IPS DF 6.9 (cell line): ENCODE data around the gene AZGP1.

Experiments used
- DNase-seq: peaks from one replicate; pipeline ENCODE4 v3.0.0-alpha.2; 2013; ENCODE audit warnings: low read depth, low spot score
- H3K27ac ChIP-seq: one replicate; pipeline ENCODE4 v1.5.1; 2013; ENCODE audit warnings: low read length, control low read depth
- H3K27me3 ChIP-seq: 2 replicates; pipeline ENCODE4 v1.6.1; 2013; ENCODE audit warnings: mild to moderate bottlenecking, low read length; ENCODE audit not compliant: control insufficient read depth, insufficient read depth
- H3K36me3 ChIP-seq: 2 replicates; pipeline ENCODE4 v1.6.1; 2013; ENCODE audit warnings: low read length; ENCODE audit not compliant: control insufficient read depth, insufficient read depth
- H3K4me1 ChIP-seq: 2 replicates; pipeline ENCODE4 v1.6.1; 2013; ENCODE audit warnings: low read length; ENCODE audit not compliant: control insufficient read depth, insufficient read depth
- H3K4me3 ChIP-seq: 2 replicates; pipeline ENCODE4 v1.5.1; 2013; ENCODE audit warnings: mild to moderate bottlenecking, low read length
- H3K9me3 ChIP-seq: 2 replicates; pipeline ENCODE4 v1.6.1; 2013; ENCODE audit warnings: low read length, inconsistent platforms; ENCODE audit not compliant: control insufficient read depth, insufficient read depth
- WGBS: extraction: QIAGEN DNeasy Blood & Tissue Kit; methylation state at CpG from one replicate; pipeline ENCODE4 v1.1.7; 2013; ENCODE audit warnings: mixed read lengths, missing lambda C conversion rate; ENCODE audit not compliant: insufficient read length, insufficient coverage; 5-methylcytosine and 5-hydroxymethylcytosine counted together

AZGP1 gene

DNA sequence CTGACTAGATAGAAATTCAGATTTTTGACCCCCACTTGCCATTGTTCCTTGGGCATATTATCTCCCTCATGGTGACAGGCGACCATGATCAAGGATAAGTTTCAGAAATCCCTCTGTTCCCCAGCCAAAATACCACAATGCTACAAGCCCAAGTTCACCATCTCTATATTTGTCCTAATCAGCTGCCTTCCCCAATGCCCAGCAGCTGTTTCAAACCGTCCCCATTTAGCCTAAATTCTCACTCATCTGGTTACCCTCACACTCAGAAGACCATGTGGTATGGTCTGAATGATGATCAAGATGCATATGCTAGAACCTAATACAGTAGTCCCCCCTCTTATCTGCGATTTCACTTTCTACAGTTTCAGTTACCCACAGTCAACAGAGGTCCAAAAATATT lies 45.5 kb downstream of the AZGP1 start:
- Histone ChIP-seq H3K4me1 (peaks cover 3% of the 10 kb centered on the region; the same call in 1 of the 2 replicates), H3K36me3 (no peaks in the 10 kb centered on the region), H3K27me3 (no peaks in the 10 kb centered on the region), H3K4me3 (no peak overlapping the region), H3K9me3 (no peaks in the 10 kb centered on the region), H3K27ac (no peak overlapping the region)
- no CpG with 5 or more reads among the region's 3 CpGs for WGBS
- no peak for DNase-seq

DNA sequence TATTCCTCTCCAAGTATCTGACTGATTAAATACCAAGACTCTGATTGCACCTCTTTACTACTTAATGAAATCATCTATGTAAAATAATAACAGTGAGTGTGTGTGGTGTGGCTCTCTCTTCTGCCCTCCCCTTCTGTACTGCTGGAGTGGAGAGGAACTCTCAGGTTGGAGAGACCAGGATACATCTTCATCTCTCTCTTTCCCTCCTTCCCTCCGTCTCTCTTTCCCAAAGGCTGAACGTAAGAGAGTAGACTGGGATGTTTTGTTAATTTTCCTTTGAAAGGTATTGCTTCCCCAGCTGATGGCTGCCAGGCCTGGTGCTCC lies 46.1 kb downstream of the AZGP1 start:
- no peak overlapping the region for H3K27ac ChIP-seq
- H3K27me3 ChIP-seq: no peaks in the 10 kb centered on the region
- H3K36me3 ChIP-seq: no peaks in the 10 kb centered on the region
- no CpG with 5 or more reads among the region's 2 CpGs for WGBS
- no peak for DNase-seq
- H3K4me3 ChIP-seq: no peak overlapping the region; the same call in 1 of the 2 replicates
- no peaks in the 10 kb centered on the region for H3K9me3 ChIP-seq
- peaks cover 3% of the 10 kb centered on the region; the same call in 1 of the 2 replicates for H3K4me1 ChIP-seq

DNA sequence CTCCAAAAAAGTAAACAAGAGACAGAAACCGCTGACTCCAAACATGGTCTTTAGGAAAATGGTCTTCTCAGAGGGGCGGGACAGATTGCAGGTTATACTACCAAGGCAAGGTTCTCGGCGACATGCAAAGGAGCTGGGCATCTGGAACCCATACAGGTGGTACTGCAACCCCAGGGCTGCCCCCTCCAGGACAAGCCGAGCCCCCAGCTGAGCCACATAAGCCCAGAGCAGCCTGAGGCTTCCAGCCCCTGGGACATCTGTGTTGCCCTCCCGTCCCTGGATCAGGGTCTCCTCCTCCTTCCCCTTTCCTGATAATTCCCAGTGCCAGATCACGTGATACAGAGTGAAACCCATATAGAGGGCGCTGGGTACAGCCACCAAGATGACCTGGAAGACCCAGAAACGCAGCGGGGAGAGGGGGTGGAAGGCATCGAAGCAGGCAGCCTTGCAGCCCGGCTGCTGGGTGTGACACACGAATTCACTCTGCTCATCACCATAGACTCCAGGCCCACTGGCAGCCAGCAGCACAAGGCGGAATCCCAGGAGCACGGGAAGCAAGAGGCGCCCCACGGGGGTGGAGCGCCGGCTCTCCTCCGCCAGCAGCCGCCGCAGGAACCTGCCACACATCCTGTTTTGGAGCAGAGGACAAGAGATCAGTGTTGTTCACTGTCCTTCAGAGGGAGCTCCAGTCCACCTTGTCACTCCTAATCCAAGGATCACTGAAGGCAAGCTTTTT lies 46.7 kb downstream of the AZGP1 start, which contains the start of gene GJC3:
TSS of gene GJC3 (minus strand) at position 627 of the 736 bp plus-strand sequence. CDS start at position 627, 0 bp downstream.
- Histone ChIP-seq H3K27ac (no peak within 1 kb of the TSS), H3K4me1 (peaks cover 3% of the 10 kb centered on the region; the same call in 1 of the 2 replicates), H3K27me3 (no peaks in the 10 kb centered on the region), H3K4me3 (peak within 1 kb of the TSS; percentile 35; the same call in 1 of the 2 replicates), H3K9me3 (no peaks in the 10 kb centered on the region), H3K36me3 (no peaks in the 10 kb centered on the region)
- WGBS: no CpG with 5 or more reads among the region's 22 CpGs
- no peak for DNase-seq

DNA sequence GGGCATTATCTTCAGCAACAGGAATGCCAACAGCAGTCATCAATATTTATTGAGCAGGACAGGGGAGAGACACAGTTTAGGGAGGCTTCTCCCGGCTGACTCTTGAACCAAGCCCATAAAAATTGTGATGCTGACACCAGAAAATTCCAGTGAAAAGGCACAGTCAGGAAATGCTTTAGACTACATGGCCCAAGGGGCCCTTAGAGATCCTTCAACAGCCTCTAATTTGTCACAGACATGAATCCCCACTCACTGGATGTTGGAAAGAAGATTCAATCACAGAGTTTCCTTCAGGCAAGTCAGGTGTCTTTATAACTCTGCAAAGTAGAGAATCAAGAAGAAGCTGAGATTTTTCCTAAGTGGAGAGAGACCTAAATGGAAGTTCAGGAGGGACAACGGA lies 47.6 kb downstream of the AZGP1 start:
- Histone ChIP-seq H3K36me3 (no peaks in the 10 kb centered on the region), H3K4me3 (no peak overlapping the region), H3K4me1 (peaks cover 3% of the 10 kb centered on the region; the same call in 1 of the 2 replicates), H3K9me3 (no peaks in the 10 kb centered on the region), H3K27me3 (no peaks in the 10 kb centered on the region), H3K27ac (no peak overlapping the region)
- no peak for DNase-seq
- no CpG with 5 or more reads among the region's 2 CpGs for WGBS

DNA sequence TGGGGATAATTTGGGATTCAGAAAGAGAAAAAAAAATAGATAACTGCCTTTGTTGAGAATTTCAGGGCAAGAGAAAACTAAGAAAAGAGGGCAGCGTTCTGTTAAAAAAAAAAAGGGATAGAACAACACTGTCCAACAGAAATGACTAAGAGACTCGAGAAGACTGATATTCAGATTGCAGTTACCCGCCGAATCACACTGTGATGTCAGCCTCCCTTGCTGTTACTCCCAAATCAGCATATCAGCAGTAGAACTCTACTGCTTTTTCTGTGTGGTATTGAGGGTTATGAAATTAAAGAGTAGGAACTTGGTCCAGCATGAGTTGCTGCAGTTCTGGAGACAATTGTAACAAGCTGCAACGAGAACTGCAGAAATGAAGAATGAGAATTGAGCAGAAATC lies 48.3 kb downstream of the AZGP1 start:
- H3K27me3 ChIP-seq: no peaks in the 10 kb centered on the region
- no peaks in the 10 kb centered on the region for H3K9me3 ChIP-seq
- no peak for DNase-seq
- no CpG with 5 or more reads among the region's 5 CpGs for WGBS
- H3K36me3 ChIP-seq: no peaks in the 10 kb centered on the region
- peaks cover 3% of the 10 kb centered on the region; the same call in 1 of the 2 replicates for H3K4me1 ChIP-seq
- no peak overlapping the region for H3K4me3 ChIP-seq
- no peak overlapping the region for H3K27ac ChIP-seq

DNA sequence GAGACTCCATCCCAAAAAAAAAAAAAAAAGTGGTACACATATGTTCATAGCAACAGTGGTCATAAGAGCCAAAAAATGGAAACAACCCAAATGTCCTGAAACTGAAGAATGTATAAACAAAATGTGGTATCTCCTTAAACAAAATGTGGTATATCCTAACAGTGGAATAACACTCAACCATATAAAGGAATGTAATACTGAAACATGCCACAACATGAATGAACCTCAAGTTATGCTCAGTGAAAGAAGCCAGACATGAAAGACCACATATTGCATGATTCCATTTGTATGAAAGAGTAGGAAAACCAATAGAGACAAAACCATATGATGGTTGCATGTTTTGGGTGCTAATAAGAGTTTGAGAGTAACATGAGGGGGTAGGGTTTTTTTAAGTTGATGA lies 49.5 kb downstream of the AZGP1 start:
- Histone ChIP-seq H3K36me3 (no peaks in the 10 kb centered on the region), H3K27ac (no peak overlapping the region), H3K27me3 (no peaks in the 10 kb centered on the region), H3K4me3 (no peak overlapping the region), H3K4me1 (peaks cover 3% of the 10 kb centered on the region; the same call in 1 of the 2 replicates), H3K9me3 (no peaks in the 10 kb centered on the region)
- no peak for DNase-seq

DNA sequence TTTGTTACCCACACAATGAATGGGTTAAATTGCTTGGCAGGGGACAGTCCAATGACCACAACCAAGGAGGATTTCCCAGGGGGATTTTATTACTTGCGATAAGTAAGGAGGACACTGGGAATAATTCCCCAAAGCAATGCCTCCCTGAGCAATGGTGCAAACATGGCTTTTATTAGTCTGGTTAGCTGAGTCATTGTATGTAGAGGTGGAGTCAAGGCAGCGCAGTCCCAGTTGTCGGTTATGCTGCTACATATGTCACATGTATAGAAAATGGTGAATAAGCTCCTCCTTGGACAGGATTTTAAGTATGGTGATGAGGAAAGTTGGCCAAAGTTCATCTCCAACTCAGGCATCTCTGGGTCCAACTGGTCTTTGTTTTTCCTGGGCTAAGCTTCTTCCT lies 52.6 kb downstream of the AZGP1 start:
- no CpG with 5 or more reads among the region's 3 CpGs for WGBS
- no peak for DNase-seq
- Histone ChIP-seq H3K27ac (no peak overlapping the region), H3K36me3 (no peaks in the 10 kb centered on the region), H3K9me3 (no peaks in the 10 kb centered on the region), H3K4me1 (no peaks in the 10 kb centered on the region), H3K4me3 (no peak overlapping the region), H3K27me3 (no peaks in the 10 kb centered on the region)

DNA sequence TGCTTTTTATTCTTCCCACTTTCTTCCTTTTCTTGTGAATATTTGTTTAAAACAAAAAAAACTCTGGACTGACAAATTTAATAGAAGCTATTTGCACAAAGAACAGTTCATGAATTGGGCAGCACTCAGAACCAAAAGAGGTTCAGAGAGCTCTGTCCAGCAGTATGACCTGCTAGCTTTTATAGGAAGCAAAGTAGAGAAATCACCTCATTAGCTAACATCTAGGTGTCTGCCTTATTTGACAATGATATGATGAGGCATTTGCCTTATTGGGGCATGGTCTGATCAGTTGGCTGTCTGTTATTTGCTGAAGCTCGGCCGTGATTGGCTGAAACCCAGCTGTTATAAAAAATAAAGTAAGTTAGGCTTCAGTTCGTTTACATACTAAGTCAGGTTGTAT lies 55.7 kb downstream of the AZGP1 start:
- Histone ChIP-seq H3K27ac (no peak overlapping the region), H3K4me3 (no peak overlapping the region), H3K36me3 (no peaks in the 10 kb centered on the region; the same call in 1 of the 2 replicates), H3K9me3 (no peaks in the 10 kb centered on the region), H3K4me1 (no peaks in the 10 kb centered on the region), H3K27me3 (no peaks in the 10 kb centered on the region)
- WGBS: no CpG with 5 or more reads among the region's 3 CpGs
- DNase-seq: no peak

DNA sequence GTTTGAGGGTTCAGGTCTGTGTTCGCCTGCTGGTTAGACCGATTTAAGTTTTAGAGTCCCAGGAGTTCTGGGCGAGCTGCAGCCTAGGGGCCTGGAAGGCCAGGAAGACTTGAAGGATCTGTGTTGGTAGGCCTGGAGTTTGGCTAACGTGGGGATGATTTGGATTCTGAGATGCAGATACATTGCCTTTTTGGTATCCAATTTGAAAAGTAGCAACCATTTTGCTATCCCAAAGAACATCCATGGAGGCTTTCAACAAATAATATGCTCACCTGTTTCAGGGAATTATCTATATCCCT lies 56.1 kb downstream of the AZGP1 start:
- WGBS: no CpG with 5 or more reads among the region's 4 CpGs
- no peak for DNase-seq
- no peaks in the 10 kb centered on the region for H3K27me3 ChIP-seq
- H3K9me3 ChIP-seq: no peaks in the 10 kb centered on the region
- H3K4me3 ChIP-seq: peak overlapping the region; percentile 89; the same call in 1 of the 2 replicates
- H3K27ac ChIP-seq: no peak overlapping the region
- no peaks in the 10 kb centered on the region; the same call in 1 of the 2 replicates for H3K36me3 ChIP-seq
- no peaks in the 10 kb centered on the region for H3K4me1 ChIP-seq

DNA sequence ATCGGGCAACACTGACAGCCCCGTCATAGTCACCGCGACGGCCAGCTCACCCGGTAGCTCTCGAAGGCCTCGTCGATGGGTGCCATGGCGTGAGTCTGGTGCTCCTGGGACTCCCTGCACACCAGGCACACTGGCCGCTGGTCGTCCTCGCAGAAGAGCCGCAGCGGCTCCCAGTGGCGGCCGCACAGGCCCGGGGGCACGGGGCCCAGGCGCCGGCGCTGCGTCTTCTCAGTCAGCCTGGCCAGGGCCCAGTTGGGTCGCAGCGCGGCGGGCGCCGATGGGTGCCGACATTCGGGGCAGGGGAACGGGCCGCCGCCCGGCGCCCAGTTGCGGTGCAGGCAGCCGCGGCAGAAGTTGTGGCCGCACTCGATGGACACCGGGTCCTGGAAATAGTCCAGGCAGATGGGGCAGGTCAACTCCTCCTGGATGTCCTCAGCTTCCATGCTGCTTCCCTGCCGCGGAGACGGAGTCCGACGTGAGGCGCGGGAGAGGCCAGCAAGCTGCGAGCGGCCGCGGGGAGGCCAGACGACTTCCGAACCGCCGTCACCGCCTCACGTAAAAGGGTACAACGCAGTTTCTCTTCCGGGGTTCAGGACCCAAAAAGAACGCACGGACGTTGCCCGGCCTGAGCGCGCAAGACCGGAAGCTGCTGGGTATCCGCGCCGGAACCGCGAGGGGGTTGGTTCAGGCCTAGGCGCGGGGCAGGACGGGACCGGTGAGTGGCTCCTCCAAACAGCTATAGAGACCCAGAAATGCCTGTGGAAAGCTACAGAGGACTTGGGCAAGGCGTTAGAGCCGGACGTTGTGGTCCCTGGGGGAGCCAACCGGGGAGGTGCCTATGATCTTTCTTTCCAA lies 56.6 kb downstream of the AZGP1 start, which contains the start of gene TRIM4:
TSS of gene TRIM4 (minus strand) at position 572 of the 855 bp plus-strand sequence. CDS start at position 443, 129 bp downstream.
- Histone ChIP-seq H3K36me3 (no peaks in the 10 kb centered on the region; the same call in 1 of the 2 replicates), H3K27ac (no peak within 1 kb of the TSS), H3K27me3 (no peaks in the 10 kb centered on the region)

More for the DNA sequence above, 56.6 kb downstream of the AZGP1 start, which contains the start of gene TRIM4:
- peak within 1 kb of the TSS; percentile 89 for H3K4me3 ChIP-seq
- H3K4me1 ChIP-seq: no peaks in the 10 kb centered on the region
- DNase-seq: no peak
- WGBS: no CpG with 5 or more reads among the region's 81 CpGs
- H3K9me3 ChIP-seq: no peaks in the 10 kb centered on the region
